Activated CD4-positive, CD25-positive, alpha-beta regulatory T cell treated with anti-CD3 and anti-CD28 coated beads, Interleukin-2, amount 50 U/mL, for 72 hours (primary cell): ENCODE measurements around the gene CHST15.

Source experiments
- DNase-seq: peaks from one replicate; pipeline ENCODE4 v3.0.0; 2021

CHST15 gene

GRCh38 chr10:124063750-124064603, 29.4 kb downstream of the CHST15 start:
- DNase-seq: no peak

GRCh38 chr10:124062390-124062789, 31.0 kb downstream of the CHST15 start:
- DNase-seq: no peak

GRCh38 chr10:124061030-124061429, 32.4 kb downstream of the CHST15 start:
- DNase-seq: no peak

- DNase-seq: no peak
Measured at GRCh38 chr10:124060148-124060720, 33.2 kb downstream of the CHST15 start.

GRCh38 chr10:124059551-124059950, 33.8 kb downstream of the CHST15 start:
- no peak for DNase-seq

GRCh38 chr10:124058346-124059003, 34.9 kb downstream of the CHST15 start:
- no peak for DNase-seq

GRCh38 chr10:124057601-124058000, 35.8 kb downstream of the CHST15 start:
- no peak for DNase-seq

- no peak for DNase-seq
Measured at GRCh38 chr10:124056337-124056980, 36.9 kb downstream of the CHST15 start.

GRCh38 chr10:124053971-124054370, 39.4 kb downstream of the CHST15 start:
- no peak for DNase-seq

GRCh38 chr10:124052561-124052960, 40.8 kb downstream of the CHST15 start:
- DNase-seq: no peak

GRCh38 chr10:124050021-124051015, 43.1 kb downstream of the CHST15 start:
- no peak for DNase-seq

- DNase-seq: no peak
Measured at GRCh38 chr10:124049484-124049883, 43.9 kb downstream of the CHST15 start.

GRCh38 chr10:124048371-124049290, 44.8 kb downstream of the CHST15 start:
- DNase-seq: no peak

GRCh38 chr10:124047427-124048152, 45.8 kb downstream of the CHST15 start:
- no peak for DNase-seq

GRCh38 chr10:124045801-124046355, 47.5 kb downstream of the CHST15 start:
- no peak for DNase-seq

GRCh38 chr10:124045276-124045675, 48.1 kb downstream of the CHST15 start:
- DNase-seq: no peak

GRCh38 chr10:124044143-124044862, 49.1 kb downstream of the CHST15 start:
- no peak for DNase-seq

GRCh38 chr10:124043310-124044142, 49.9 kb downstream of the CHST15 start:
- DNase-seq: no peak
